ENCODE measurements around the gene PCGF5.

PCGF5 gene

GRCh38 chr10:91206837-91207474 lies 13.5 kb upstream of the PCGF5 start:
- DNase-seq, result no peak
- intact Hi-C loops (cut with DNase I), result no loop called here

GRCh38 chr10:91208642-91209041 lies 11.8 kb upstream of the PCGF5 start:
- no peak for DNase-seq
- intact Hi-C loops (cut with DNase I), result no loop called here

- DNase-seq, result no peak
- intact Hi-C loops (cut with DNase I), result no loop called here
Observed at GRCh38 chr10:91210014-91210413, 10.4 kb upstream of the PCGF5 start.

- peak in 1 of 42 donors; percentile 14 for DNase-seq
- intact Hi-C loops (cut with DNase I), result no loop called here
Observed at GRCh38 chr10:91210435-91210834, 10.0 kb upstream of the PCGF5 start.

GRCh38 chr10:91211675-91212074 lies 8.8 kb upstream of the PCGF5 start:
- DNase-seq, result no peak
- intact Hi-C loops (cut with DNase I), result no loop called here

GRCh38 chr10:91214911-91215310 lies 5.6 kb upstream of the PCGF5 start:
- intact Hi-C loops (cut with DNase I), result no loop called here
- DNase-seq, result no peak

- intact Hi-C loops (cut with DNase I), result no loop called here
- DNase-seq, result no peak
Observed at GRCh38 chr10:91215384-91215783, 5.1 kb upstream of the PCGF5 start.

- DNase-seq, result no peak
- intact Hi-C loops (cut with DNase I), result loop anchor here (10.0 kb wide), 1 partner anchor 55 kb away; no protein-coding TSS in a partner anchor
Observed at GRCh38 chr10:91219371-91220193, 881 bp upstream of the PCGF5 start.

- intact Hi-C loops (cut with DNase I), result loop anchor here (10.0 kb wide), 1 partner anchor 56 kb away; no protein-coding TSS in a partner anchor
Observed at GRCh38 chr10:91220954-91221675, 652 bp downstream of the PCGF5 start.

GRCh38 chr10:91226093-91226492 lies 5.6 kb downstream of the PCGF5 start:
- DNase-seq, result no peak
- intact Hi-C loops (cut with DNase I), result loop anchor here (10.0 kb wide), 1 partner anchor 61 kb away; no protein-coding TSS in a partner anchor

More at GRCh38 chr10:91220954-91221675, 652 bp downstream of the PCGF5 start:
- peak in 25 of 42 donors; percentile 4 to 54 (median 21) for DNase-seq

- intact Hi-C loops (cut with DNase I), result loop anchor here (10.0 kb wide), 1 partner anchor 63 kb away; no protein-coding TSS in a partner anchor
- DNase-seq, result no peak
Observed at GRCh38 chr10:91227576-91227975, 7.1 kb downstream of the PCGF5 start.

- DNase-seq, result no peak
- intact Hi-C loops (cut with DNase I), result loop anchor here (10.0 kb wide), 1 partner anchor 65 kb away; no protein-coding TSS in a partner anchor
Observed at GRCh38 chr10:91229683-91230082, 9.2 kb downstream of the PCGF5 start.

- no peak for DNase-seq
- intact Hi-C loops (cut with DNase I), result no loop called here
Observed at GRCh38 chr10:91238191-91238590, 17.7 kb downstream of the PCGF5 start.

GRCh38 chr10:91239789-91240188 lies 19.3 kb downstream of the PCGF5 start:
- no peak for DNase-seq
- intact Hi-C loops (cut with DNase I), result no loop called here

GRCh38 chr10:91242940-91243339 lies 22.5 kb downstream of the PCGF5 start:
- intact Hi-C loops (cut with DNase I), result no loop called here
- no peak for DNase-seq

- intact Hi-C loops (cut with DNase I), result no loop called here
- DNase-seq, result peak in 20 of 42 donors; percentile 3 to 51 (median 18)
Observed at GRCh38 chr10:91247360-91248111, 27.1 kb downstream of the PCGF5 start.

- intact Hi-C loops (cut with DNase I), result loop anchor here (2.0 to 5.0 kb wide), 2 partner anchors 243 to 337 kb away; no protein-coding TSS in a partner anchor
Observed at GRCh38 chr10:91249700-91250099, 29.2 kb downstream of the PCGF5 start.

GRCh38 chr10:91250341-91250740 lies 29.9 kb downstream of the PCGF5 start:
- no peak for DNase-seq
- intact Hi-C loops (cut with DNase I), result loop anchor here (2.0 to 5.0 kb wide), 2 partner anchors 244 to 338 kb away; no protein-coding TSS in a partner anchor

More at GRCh38 chr10:91249700-91250099, 29.2 kb downstream of the PCGF5 start:
- DNase-seq, result no peak

All from head of caudate nucleus (tissue), 42 donors.